KMS-11 (cell line): ENCODE measurements around the gene MAPK12.

Experiments used
- H2AFZ ChIP-seq: fragments of 200-600 bp; sonication (generic); 2 replicates; pipeline ENCODE4 v1.6.1; 2016; ENCODE audit warnings: antibody characterized with exemption, mixed run types, low read depth
- H3K27ac ChIP-seq: fragments of 200-600 bp; sonication (generic); 2 replicates; pipeline ENCODE4 v1.6.1; 2016; ENCODE audit warnings: mild to moderate bottlenecking, mixed run types
- H3K27me3 ChIP-seq: fragments of 200-600 bp; sonication (generic); 2 replicates; pipeline ENCODE4 v1.6.1; 2017; ENCODE audit warnings: mild to moderate bottlenecking, low read depth, mixed run types, moderate library complexity; ENCODE audit not compliant: insufficient read depth
- H3K36me3 ChIP-seq: fragments of 200-600 bp; sonication (generic); 2 replicates; pipeline ENCODE4 v1.6.1; 2017; ENCODE audit warnings: mild to moderate bottlenecking, mixed run types; ENCODE audit not compliant: insufficient read depth
- H3K4me1 ChIP-seq: fragments of 200-600 bp; sonication (generic); 2 replicates; pipeline ENCODE4 v1.6.1; 2016; ENCODE audit warnings: mild to moderate bottlenecking, low read depth, mixed run types; ENCODE audit not compliant: poor library complexity, severe bottlenecking
- H3K4me2 ChIP-seq: fragments of 200-600 bp; sonication (generic); 2 replicates; pipeline ENCODE4 v1.7.0; 2016; ENCODE audit warnings: mild to moderate bottlenecking, mixed run types
- H3K4me3 ChIP-seq: fragments of 200-600 bp; sonication (generic); IDR thresholded peaks from 2 replicates; pipeline ENCODE4 v1.6.1; 2017; ENCODE audit warnings: low read depth, low read length, mixed read lengths; ENCODE audit not compliant: insufficient read depth
- H3K79me2 ChIP-seq: fragments of 200-600 bp; sonication (generic); 2 replicates; pipeline ENCODE4 v1.6.1; 2016; ENCODE audit warnings: low read depth, mixed run types; ENCODE audit not compliant: insufficient read depth
- H3K9ac ChIP-seq: fragments of 200-600 bp; sonication (generic); 2 replicates; pipeline ENCODE4 v1.6.1; 2016; ENCODE audit warnings: mild to moderate bottlenecking, mixed run types
- H4K20me1 ChIP-seq: fragments of 200-600 bp; sonication (generic); 2 replicates; pipeline ENCODE4 v1.6.1; 2016; ENCODE audit warnings: mild to moderate bottlenecking, mixed run types; ENCODE audit not compliant: insufficient read depth
- TF ChIP-seq, protein P1 (sequence below): fragments of 200-600 bp; sonication (generic); conservative IDR thresholded peaks from 2 replicates; pipeline ENCODE4 v1.6.1; 2017; ENCODE audit warnings: low read depth, mild to moderate bottlenecking, antibody characterized with exemption, low read length, moderate library complexity, mixed read lengths

Gene MAPK12

DNA sequence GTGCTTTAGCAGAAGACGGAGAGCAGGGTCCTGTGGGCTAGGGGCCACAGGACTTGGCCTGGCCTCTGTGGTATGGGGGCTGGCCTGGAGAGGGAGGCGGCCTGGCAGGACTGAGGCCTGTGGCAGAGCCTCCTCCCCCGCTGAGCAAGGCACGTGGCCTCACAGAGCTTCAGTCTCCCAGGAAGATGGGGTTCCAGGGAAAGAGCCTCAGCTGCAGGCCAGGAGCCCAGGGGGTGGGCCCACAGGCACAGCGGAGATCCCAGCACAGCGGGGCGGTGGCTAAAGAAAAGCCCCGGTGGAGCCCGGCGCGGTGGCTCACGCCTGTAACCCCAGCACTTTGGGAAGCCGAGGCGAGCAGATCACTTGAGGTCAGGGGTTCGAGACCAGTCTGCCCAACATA is 2.2 kb downstream of the MAPK12 start:
- Histone ChIP-seq H3K9ac (no peak overlapping the region), H4K20me1 (no peaks in the 10 kb centered on the region), H3K79me2 (no peaks in the 10 kb centered on the region), H3K27ac (no peak overlapping the region), H3K4me2 (no peak overlapping the region), H3K4me1 (peaks cover 10% of the 10 kb centered on the region), H3K4me3 (no peak overlapping the region), H3K36me3 (no peaks in the 10 kb centered on the region), H2AFZ (no peak overlapping the region), H3K27me3 (no peaks in the 10 kb centered on the region)
- TF ChIP-seq, protein P1, sequence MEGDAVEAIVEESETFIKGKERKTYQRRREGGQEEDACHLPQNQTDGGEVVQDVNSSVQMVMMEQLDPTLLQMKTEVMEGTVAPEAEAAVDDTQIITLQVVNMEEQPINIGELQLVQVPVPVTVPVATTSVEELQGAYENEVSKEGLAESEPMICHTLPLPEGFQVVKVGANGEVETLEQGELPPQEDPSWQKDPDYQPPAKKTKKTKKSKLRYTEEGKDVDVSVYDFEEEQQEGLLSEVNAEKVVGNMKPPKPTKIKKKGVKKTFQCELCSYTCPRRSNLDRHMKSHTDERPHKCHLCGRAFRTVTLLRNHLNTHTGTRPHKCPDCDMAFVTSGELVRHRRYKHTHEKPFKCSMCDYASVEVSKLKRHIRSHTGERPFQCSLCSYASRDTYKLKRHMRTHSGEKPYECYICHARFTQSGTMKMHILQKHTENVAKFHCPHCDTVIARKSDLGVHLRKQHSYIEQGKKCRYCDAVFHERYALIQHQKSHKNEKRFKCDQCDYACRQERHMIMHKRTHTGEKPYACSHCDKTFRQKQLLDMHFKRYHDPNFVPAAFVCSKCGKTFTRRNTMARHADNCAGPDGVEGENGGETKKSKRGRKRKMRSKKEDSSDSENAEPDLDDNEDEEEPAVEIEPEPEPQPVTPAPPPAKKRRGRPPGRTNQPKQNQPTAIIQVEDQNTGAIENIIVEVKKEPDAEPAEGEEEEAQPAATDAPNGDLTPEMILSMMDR = no peak

DNA sequence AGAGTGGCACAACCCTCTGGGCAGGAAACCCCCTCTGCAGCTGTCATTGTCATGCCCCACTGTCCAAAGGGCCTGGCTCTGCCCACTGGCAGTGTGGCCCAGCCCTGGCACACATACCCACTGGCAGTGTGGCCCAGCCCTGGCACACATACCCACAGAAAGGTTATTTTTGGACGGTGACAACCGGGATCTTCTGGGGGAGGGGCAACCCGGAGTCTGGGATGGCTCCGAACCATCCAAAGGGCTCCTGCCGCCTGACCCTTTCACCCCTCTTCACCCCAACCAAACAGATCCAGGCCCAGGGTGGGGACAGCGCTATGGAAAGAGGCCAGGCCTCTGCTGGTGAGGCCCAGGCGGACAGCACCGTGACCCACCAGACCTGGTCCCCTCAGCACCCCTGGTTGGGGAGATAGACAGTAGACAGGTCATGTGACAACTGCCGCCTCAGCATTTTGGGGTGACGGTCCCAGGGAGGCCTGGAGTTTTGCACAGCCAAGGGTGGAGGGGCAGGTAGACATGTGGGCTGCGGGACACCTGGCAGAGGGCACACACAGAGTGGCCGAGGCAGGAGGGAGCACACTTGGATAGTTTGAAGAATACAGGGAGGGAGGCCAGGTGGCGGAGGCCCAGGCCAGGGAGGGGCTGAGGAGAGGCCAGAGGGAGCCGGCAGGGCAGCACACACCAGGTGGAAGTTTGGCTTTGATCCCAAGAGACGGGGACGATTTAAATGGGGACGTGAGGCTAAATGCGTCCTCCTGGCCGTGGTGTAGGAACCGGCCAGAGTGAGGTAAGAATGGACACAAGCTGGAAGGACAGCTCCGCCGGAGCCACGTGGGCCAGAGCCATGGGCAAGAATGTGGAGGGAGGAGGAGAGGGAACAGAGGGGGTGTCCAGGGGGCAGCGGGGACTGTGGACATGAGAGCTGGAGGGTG is 2.9 kb downstream of the MAPK12 start:
- Histone ChIP-seq H3K27ac (no peak overlapping the region), H3K4me1 (peaks cover 10% of the 10 kb centered on the region), H2AFZ (no peak overlapping the region), H3K9ac (no peak overlapping the region), H3K4me2 (no peak overlapping the region), H3K4me3 (no peak overlapping the region), H3K79me2 (no peaks in the 10 kb centered on the region), H3K27me3 (no peaks in the 10 kb centered on the region), H4K20me1 (no peaks in the 10 kb centered on the region), H3K36me3 (no peaks in the 10 kb centered on the region)
- TF ChIP-seq, protein P1 = no peak

GRCh38 chr22:50257451-50258360 is 3.8 kb downstream of the MAPK12 start:
- Histone ChIP-seq H3K79me2 (no peaks in the 10 kb centered on the region), H2AFZ (no peak overlapping the region), H3K36me3 (no peaks in the 10 kb centered on the region), H3K27me3 (no peaks in the 10 kb centered on the region), H3K4me2 (no peak overlapping the region), H3K9ac (no peak overlapping the region), H4K20me1 (no peaks in the 10 kb centered on the region), H3K4me1 (peaks cover 8% of the 10 kb centered on the region), H3K27ac (no peak overlapping the region), H3K4me3 (no peak overlapping the region)
- TF ChIP-seq, protein P1 = no peak

DNA sequence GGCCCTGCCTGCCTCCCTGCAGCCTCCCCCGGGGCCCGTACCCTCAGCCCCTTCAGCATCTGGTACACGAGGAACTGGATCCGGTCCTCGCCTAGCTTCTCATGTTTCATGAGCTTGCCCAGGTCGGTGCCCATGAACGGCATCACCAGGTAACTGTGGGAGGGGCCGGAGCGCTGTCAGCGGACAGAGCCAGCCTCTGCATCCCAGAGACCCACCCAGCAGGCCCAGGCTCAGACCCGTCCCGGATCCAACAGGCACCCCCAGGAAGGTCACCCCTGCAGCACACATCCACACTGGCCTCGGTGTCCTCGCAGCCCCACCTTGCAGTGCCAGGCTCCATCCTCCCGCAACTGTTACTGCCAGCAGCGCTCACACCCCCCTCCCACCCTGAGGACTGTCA is 4.4 kb downstream of the MAPK12 start:
- no peak overlapping the region for H3K27ac ChIP-seq
- H4K20me1 ChIP-seq = no peaks in the 10 kb centered on the region
- H3K4me2 ChIP-seq = no peak overlapping the region
- TF ChIP-seq, protein P1 = no peak
- H3K27me3 ChIP-seq = no peaks in the 10 kb centered on the region
- H3K4me1 ChIP-seq = peaks cover 2% of the 10 kb centered on the region
- H2AFZ ChIP-seq = no peak overlapping the region
- no peaks in the 10 kb centered on the region for H3K36me3 ChIP-seq
- no peak overlapping the region for H3K4me3 ChIP-seq
- no peaks in the 10 kb centered on the region for H3K79me2 ChIP-seq
- no peak overlapping the region for H3K9ac ChIP-seq
